Activated CD4-positive, alpha-beta T cell treated with anti-CD3 and anti-CD28 coated beads, Interleukin-2, amount 50 U/mL, for 4 hours (primary cell): ENCODE results near the gene GREB1.

Source experiments
- DNase-seq, 2 experiments: peaks; one replicate each; pipeline ENCODE4 v3.0.0-alpha.2; 2020

The GREB1 gene

DNA sequence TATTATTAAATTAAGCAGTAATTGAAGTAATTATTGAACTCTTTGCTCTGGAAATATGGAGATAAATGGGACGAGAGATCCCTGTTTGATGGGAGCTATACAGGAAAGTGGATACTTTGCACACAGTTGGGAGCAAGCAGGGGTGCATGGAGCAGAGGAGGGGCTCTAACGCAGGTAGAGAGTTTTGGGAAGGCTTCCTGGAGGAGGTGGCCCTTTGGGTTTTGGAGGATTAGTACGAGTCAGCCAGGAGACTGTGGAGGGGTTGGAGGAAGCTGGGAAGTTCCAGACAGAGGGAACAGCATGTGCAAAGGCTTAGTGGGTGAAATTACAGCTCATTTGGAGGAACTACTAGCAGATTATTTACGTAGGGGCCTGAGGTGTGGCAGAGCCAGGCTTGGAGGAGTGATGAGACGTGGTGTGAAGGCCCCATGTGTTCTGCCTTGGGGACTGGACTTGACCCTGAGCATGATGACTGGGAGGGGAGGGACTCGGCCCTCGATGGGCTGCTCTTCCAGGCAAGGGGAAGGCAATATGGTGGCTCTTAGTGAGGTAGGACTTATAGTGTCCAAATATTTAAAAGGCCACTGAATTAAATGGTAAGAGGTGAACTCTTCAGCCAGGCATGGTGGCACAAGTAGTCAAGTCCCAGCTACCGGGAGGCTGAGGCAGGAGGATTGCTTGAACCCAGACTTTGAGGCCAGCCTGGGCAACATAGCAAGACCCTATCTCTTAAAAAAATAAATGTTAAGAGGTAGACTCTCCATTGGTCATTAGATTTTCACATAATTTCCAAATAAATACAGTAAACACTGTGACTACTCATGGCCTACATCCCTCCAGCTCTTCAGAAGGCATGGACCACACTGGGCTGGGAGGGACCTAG, 30.2 kb downstream of the GREB1 start:
- no peak for DNase-seq

GRCh38 chr2:11564816-11565567, 31.1 kb downstream of the GREB1 start:
- no peak for DNase-seq

DNA sequence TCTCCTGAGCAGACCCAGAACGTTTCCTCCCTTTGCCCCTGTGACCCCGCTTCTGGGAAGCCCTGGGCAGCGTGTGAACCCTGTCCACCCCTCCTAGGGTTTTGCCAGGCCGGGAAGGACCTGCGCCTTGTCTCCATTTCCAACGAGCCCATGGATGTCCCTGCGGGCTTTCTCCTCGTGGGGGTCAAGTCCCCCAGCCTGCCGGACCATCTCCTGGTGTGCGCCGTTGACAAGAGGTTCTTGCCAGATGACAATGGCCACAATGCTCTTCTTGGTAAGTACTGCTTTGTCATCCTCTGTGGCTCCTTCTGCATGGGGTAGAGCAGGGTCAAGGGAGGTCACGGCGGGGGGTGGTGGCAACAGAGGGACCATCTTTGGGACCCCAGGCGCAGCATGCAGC, 32.5 kb downstream of the GREB1 start:
- DNase-seq = no peak

DNA sequence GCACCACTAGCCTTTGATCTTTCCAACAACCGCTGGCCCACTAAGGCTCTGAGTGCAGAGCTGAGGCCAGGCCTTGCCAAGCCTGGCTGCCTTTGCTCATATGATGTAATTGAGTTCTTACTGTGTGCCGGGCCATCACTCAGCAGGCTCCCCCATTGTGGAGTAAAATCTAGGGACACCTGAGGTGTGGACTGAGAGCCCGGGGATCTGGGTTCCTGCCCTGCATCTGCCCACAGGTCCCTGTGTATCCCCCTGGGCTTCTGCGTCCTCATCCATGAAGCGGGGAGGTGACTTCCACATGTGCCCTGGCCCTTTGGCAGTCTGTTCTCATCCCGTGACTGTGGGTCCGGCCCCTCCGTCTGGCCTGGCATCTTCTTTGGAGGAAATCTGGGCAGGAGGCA, 33.8 kb downstream of the GREB1 start:
- no peak for DNase-seq

DNA sequence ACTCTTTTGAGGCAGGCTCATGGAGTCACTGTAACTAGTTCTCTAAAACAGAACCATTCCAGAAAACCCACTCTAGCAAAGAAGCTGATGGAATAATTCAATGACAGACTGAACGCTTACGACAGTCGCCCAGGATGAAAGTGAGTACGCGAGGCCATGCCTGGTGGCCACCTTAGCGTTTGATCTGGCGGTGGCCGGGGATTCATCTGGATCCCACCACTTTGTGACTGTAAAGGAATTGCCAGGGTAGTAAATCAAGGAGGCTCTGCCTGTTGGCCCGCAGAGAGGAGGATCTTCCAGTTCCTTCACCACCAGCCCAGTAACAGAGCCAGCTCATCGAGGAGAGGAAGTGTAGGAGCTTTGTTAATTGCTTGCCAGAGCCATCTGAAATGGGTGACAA, 34.6 kb downstream of the GREB1 start:
- no peak for DNase-seq

DNA sequence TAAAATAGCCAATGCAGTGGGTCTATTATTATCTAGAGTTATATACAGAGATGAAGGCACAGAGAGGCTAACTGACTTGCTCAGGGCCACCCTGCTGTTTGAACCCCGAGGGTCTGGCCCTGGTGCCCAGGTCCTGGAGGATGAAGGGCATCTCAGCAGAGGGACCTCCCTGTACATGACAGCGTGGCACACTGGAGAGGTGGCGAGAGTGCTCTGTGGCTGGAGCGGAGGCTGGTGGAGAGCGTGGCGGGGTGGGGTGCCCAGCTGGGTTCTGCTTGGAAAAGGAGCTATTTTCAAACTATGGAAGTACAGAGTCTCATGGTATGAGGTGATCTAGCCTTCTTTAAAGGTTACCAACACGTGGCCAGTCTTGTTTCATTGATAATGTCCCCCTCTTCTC, 35.8 kb downstream of the GREB1 start:
- no peak for DNase-seq

DNA sequence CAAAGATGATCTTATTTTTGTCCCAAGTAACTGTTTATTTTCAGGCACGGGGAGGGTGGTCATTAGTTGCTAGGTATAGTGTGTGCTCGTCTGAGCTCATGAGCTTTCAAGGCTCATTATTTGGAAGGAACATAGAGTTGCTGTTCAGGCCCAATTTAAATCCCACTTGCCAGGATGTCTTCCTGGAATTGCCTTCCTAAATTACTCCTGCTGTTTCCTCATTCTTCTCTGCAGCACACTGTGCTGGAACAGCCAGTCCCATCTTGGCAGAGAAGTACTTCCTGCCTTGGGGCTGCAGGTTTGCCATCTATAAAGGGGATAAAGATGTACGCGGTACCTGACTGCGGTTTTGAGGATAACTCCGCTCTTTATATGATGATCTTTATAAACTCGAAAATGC, 37.3 kb downstream of the GREB1 start:
- DNase-seq = no peak

- DNase-seq = no peak
Observed at GRCh38 chr2:11572996-11573395, 39.2 kb downstream of the GREB1 start.

DNA sequence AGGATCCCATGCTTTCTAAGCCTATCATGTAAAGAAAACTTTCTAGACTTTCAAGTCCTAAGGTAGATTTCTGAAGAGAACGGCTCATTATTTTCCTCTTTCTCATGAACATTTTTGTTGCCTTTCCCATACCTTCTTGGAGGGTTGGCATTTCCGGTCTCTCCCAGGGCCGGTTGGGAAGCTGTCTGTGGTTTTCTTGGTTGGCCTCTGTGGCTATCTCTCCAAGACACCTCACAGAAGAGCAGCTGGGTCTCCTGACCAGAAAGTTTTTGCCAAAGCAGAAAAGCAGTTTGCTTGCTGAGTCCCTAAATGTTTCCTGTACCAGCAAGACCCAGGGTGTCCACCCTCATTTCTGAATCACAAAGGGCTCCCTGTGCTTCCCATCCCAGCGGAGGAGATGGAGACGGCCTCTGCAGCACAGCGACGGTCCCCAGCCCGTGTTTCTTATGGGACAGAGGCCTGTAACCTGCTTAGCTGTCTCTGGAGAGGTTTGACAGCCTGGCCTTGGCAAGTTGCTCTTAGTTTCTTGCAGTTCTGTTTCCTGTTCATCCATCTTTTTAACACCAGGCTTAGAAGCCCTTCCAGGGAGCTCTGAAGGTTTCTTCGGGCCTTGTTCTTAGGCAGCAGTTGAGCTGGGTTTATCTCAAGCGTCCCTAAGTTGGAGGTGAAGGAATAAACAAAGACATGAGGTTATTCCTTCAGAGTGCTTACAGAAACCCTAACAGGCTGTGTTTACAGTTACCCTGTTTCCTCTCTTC, 39.8 kb downstream of the GREB1 start:
- DNase-seq = no peak

DNA sequence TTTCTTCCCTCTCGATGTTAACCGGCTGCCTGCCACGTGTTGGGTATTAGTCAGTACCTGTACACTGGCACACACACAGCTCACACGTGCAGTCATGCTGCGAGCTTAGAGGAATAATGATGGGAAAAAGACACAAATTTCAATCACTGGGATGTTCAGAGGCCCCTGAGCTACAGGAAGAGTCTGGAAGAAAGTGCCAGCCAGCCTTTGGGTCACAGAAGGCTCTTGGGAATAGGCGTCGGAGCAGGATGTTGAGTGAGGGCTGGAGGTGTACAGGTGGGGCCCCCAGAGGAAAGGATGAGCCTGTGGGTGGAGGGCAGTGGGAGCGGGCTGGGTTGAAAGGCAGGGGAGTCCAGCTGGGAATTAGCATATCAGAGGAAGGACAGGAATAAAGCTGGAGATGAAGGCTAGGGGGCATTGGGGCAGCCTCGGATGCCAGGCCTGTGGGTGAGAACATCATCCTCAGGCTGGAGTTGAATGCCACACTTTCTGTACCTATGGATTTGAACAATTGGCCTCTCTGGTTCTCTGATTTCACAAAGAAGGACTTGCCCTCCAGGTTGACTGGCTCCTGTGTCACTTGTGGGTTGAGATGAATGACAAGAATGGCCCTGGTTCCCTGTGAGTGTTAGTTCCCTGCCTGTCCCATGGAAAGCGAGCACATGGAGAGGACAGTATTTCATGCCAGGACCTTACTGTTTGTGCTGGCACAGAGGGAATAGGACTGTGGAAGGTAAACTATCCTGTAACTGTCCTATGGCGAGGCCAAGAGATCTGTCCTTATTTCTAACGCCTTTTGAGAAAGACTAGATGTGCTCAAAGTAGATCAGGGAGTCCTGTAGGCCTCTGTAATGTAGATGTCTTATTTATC, 40.6 kb downstream of the GREB1 start:
- no peak for DNase-seq

GRCh38 chr2:11576398-11576797, 42.6 kb downstream of the GREB1 start:
- DNase-seq = no peak

DNA sequence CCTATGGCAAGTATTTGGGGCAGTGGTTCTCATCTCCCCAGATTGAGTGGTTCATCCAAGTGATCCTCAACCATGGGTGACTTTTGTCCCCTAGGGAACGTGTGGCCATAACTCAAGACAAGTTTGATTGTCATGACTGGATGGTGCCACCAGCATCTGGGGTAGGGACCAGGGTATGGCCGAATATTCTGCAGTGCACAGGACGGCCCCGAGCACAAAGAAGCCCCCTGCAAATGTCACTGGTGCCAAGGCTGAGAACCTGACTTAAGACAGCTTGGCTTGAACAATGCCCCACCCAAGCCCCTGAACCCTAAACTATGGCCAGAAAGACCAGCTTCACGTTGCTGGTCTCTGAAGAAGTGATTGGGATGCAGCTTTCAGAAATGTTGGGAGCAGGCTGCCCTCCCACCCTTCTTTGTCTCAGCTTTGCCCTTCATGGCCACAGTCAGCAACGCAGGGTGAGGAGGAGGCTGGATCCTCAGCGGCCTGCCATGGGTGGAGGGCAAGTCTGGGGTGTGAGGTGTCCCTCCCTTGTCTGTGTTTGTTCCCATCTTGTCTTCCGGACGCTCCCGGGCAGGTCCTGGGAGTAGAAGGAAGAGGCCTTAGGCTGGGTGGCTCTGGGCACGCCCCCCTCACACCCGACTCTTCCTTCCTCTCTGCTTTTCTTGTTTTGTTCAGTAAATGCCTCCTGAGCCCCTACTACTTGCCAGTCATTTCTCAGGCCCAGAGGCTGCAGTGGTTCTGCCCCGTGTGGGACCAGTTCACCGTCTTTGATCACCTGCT, 43.4 kb downstream of the GREB1 start:
- DNase-seq = no peak

DNA sequence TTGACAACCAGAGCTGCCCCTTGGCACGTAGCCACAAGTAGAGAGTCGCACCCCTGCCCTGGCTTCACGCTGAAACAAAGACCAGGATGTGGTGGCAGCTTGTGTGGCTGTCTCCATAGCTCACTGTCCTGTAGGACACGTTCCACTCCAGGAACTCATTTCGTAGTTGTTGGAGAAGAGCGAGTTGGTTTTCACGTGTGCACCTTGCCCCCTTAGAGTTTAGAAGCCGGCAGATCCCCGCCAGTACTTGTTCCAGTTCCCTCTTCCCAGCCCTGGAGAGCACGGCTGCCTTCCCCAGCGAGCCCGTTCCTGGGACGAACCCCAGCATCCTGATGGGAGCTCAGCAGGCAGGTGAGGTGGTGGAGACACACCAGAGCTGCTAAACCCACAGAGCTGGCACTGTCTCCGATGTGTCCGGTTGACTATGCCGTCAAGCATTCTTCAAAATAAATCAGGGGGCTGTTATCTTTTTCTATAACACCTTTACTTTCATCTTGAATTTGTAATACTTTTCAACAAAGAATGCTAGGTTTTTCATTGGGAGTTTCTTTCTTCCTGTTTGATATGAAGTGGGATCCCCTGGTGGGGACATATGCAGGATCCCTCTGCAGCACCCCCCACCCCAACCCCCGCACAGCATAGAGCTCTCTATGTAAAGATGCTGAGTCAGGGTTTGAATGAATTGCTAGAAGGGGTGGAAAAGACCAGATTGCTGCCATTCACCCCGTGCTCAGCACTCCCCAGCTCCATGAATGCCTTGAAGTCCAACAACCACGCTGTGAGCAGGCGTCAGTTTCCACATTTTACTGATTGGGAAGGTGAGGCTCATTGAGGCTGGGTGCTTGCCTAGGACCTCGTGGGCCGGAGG, 44.5 kb downstream of the GREB1 start:
- no peak for DNase-seq

DNA sequence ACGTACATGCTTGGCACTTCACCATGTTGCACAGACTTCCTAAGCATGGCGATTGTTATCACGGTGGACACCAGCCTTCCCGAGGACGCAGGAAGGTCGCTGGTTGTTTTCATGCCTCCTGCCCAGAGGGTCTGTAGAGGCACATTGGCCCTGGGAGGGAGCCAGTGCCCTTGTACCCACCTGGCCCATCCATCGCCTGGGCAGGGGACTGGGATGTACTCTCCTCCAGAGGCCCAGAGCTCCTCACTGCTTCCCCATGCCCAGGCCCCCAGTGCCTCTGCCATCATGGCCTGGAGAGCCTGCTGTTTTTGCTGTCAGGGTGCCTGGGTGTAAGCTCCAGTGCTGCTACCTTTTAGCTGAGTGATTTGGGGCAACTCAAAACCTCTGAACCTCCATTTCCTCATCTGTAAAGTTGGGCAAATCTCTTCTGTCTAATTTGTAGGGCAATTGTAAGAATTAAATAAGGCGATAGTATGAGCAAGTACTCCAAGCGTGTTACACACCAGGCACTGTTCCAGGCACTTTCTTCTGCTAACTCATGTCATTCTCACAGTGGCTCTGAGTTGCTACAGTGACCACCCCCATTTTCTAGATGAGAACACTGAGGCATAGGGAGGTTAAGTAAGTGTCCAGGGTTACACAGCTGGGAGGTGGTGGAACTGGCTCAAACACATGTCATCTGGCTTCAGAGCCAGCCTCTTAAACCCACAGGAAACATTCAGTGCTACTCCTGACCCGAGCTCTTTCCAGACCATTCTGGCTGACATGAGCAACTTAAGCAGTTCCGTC, 45.3 kb downstream of the GREB1 start:
- DNase-seq = no peak

GRCh38 chr2:11579867-11580659, 46.2 kb downstream of the GREB1 start:
- no peak for DNase-seq

- DNase-seq = no peak
Observed at GRCh38 chr2:11580697-11581096, 46.9 kb downstream of the GREB1 start.

GRCh38 chr2:11581124-11581796, 47.4 kb downstream of the GREB1 start:
- no peak for DNase-seq
